Mesenchymal stem cell (in vitro differentiated cells and primary cell): ENCODE measurements around the gene ATRNL1.
"Not testable (repeated sequence)": the region's sequence is repeated elsewhere in the genome, so short reads cannot be mapped to it uniquely, and the experiment has no call there.

ENCODE experiments used
- DNase-seq: peaks from one replicate; pipeline ENCODE4 v3.0.0-alpha.2; 2013
- H2AFZ ChIP-seq: one replicate; pipeline ENCODE4 v1.6.1; 2013; ENCODE audit warnings: low read depth, mild to moderate bottlenecking, control low read depth, inconsistent platforms, low read length, moderate library complexity
- H2AK5ac ChIP-seq: 2 replicates; pipeline ENCODE4 v1.6.1; 2013; ENCODE audit warnings: low read length, moderate library complexity, mild to moderate bottlenecking, inconsistent platforms; ENCODE audit not compliant: severe bottlenecking
- H2BK120ac ChIP-seq: one replicate; pipeline ENCODE4 v1.6.1; 2013; ENCODE audit warnings: low read depth, mild to moderate bottlenecking, inconsistent platforms, low read length, moderate library complexity
- H2BK12ac ChIP-seq, 2 experiments: one replicate each; pipeline ENCODE4 v1.6.1; 2013; ENCODE audit warnings: inconsistent platforms in 2 of 2, low read length in 2 of 2, mild to moderate bottlenecking in 2 of 2, moderate library complexity in 2 of 2, control low read depth in 1 of 2
- H2BK15ac ChIP-seq: one replicate; pipeline ENCODE4 v1.6.1; 2013; ENCODE audit warnings: mild to moderate bottlenecking, low read depth, inconsistent platforms; ENCODE audit not compliant: poor library complexity, severe bottlenecking
- H2BK5ac ChIP-seq: 2 replicates; pipeline ENCODE4 v1.6.1; 2013; ENCODE audit warnings: low read depth, mild to moderate bottlenecking, low read length, control low read depth, inconsistent platforms; ENCODE audit not compliant: poor library complexity, severe bottlenecking
- H3K14ac ChIP-seq, 2 experiments: one replicate each; pipeline ENCODE4 v1.6.1; 2013; ENCODE audit warnings: inconsistent platforms in 2 of 2, low read length in 2 of 2, control low read depth in 1 of 2, mild to moderate bottlenecking in 1 of 2, moderate library complexity in 1 of 2
- H3K18ac ChIP-seq, 2 experiments: one replicate each; pipeline ENCODE4 v1.6.1; 2013; ENCODE audit warnings: inconsistent platforms in 2 of 2, low read length in 2 of 2, control low read depth in 1 of 2, low read depth in 1 of 2, mild to moderate bottlenecking in 1 of 2
- H3K23ac ChIP-seq, 2 experiments: one replicate each; pipeline ENCODE4 v1.6.1; 2013; ENCODE audit warnings: inconsistent platforms in 2 of 2, low read length in 2 of 2, mild to moderate bottlenecking in 2 of 2, moderate library complexity in 2 of 2, control low read depth in 1 of 2
- H3K27ac ChIP-seq: 2 replicates; pipeline ENCODE4 v1.5.1; 2013; ENCODE audit warnings: mild to moderate bottlenecking, moderate library complexity, low read length, control low read depth, inconsistent platforms; ENCODE audit not compliant: poor library complexity, severe bottlenecking
- H3K27me3 ChIP-seq, 2 experiments: 2 replicates each; pipeline versions ENCODE4 v1.6.1 to v1.7.0; 2013; ENCODE audit warnings: low read length in 2 of 2, mild to moderate bottlenecking in 2 of 2, moderate library complexity in 2 of 2, control low read depth in 1 of 2, inconsistent platforms in 1 of 2; ENCODE audit not compliant: control insufficient read depth in 1 of 2, insufficient read depth in 1 of 2
- H3K36me3 ChIP-seq, 2 experiments: 2 replicates each; pipeline versions ENCODE4 v1.6.1 to v1.7.0; 2013; ENCODE audit warnings: low read length in 2 of 2, control low read depth in 1 of 2, inconsistent platforms in 1 of 2, low read depth in 1 of 2, mild to moderate bottlenecking in 1 of 2; ENCODE audit not compliant: insufficient read depth in 2 of 2, control insufficient read depth in 1 of 2
- H3K4ac ChIP-seq, 2 experiments: one replicate each; pipeline ENCODE4 v1.6.1; 2013; ENCODE audit warnings: inconsistent platforms in 2 of 2, low read length in 2 of 2, mild to moderate bottlenecking in 2 of 2, moderate library complexity in 2 of 2, control low read depth in 1 of 2, low read depth in 1 of 2
- H3K4me1 ChIP-seq: 2 replicates; pipeline ENCODE4 v1.6.1; 2013; ENCODE audit warnings: low read depth, low read length, control low read depth; ENCODE audit not compliant: control insufficient read depth, insufficient read depth
- H3K4me2 ChIP-seq: 2 replicates; pipeline ENCODE4 v1.6.1; 2013; ENCODE audit warnings: low read length, mild to moderate bottlenecking, inconsistent platforms; ENCODE audit not compliant: poor library complexity, severe bottlenecking
- H3K4me3 ChIP-seq, 2 experiments: 2 replicates each; pipeline versions ENCODE4 v1.5.1 to v1.7.0; 2013; ENCODE audit warnings: low read length in 2 of 2, mild to moderate bottlenecking in 2 of 2, control low read depth in 1 of 2, low read depth in 1 of 2; ENCODE audit not compliant: insufficient read depth in 1 of 2
- H3K79me1 ChIP-seq: replicated peaks from 2 replicates; pipeline ENCODE4 v1.6.1; 2013; ENCODE audit warnings: mild to moderate bottlenecking, control low read depth, low read length, inconsistent platforms; ENCODE audit not compliant: poor library complexity, severe bottlenecking
- H3K9ac ChIP-seq: 2 replicates; pipeline ENCODE4 v1.7.0; 2013; ENCODE audit warnings: mild to moderate bottlenecking, low read length, moderate library complexity
- H3K9me3 ChIP-seq: 2 replicates; pipeline ENCODE4 v1.7.0; 2013; ENCODE audit warnings: mild to moderate bottlenecking, low read length; ENCODE audit not compliant: control insufficient read depth
- H4K8ac ChIP-seq: one replicate; pipeline ENCODE4 v1.6.1; 2013; ENCODE audit warnings: inconsistent platforms, mild to moderate bottlenecking, low read length, moderate library complexity
- H4K91ac ChIP-seq: one replicate; pipeline ENCODE4 v1.6.1; 2013; ENCODE audit warnings: mild to moderate bottlenecking, low read length, inconsistent platforms
- WGBS: methylation state at CpG from one replicate; pipeline ENCODE4 v1.1.7; 2013; ENCODE audit warnings: mixed read lengths; 5-methylcytosine and 5-hydroxymethylcytosine counted together

The ATRNL1 gene

DNA sequence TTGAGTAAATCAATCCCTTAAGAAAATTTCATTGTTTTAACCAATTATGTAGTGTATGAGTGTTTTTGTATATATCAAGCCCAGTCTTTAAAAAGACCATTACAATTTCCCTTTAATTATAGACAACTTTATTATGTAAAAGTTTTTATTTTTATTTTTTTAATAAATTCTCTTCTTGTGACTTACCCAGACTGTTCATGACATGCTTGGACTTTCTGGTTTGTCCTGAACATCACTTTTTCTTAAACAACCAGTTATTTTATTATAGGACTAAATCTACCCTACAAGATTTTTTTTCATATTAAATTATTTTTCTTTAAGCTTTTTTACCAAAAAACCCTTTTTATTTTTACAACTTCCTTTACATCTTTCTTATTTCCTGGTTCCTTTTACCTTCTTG lies 410.4 kb downstream of the ATRNL1 start:
- Histone ChIP-seq H3K4me3 (no peak overlapping the region), H3K9ac (no peak overlapping the region), H3K4ac (no peak overlapping the region), H3K27me3 (no peaks in the 10 kb centered on the region), H4K91ac (no peak overlapping the region), H3K23ac (no peak overlapping the region), H2BK15ac (no peak overlapping the region), H3K4me1 (no peaks in the 10 kb centered on the region), H3K27ac (no peak overlapping the region), H2BK12ac (no peak overlapping the region), H3K79me1 (no peaks in the 10 kb centered on the region), H3K36me3 (no peaks in the 10 kb centered on the region), H2BK5ac (no peak overlapping the region), H3K4me2 (no peak overlapping the region), H2AFZ (no peak overlapping the region), H3K9me3 (peaks cover 21% of the 10 kb centered on the region), H3K18ac (no peak overlapping the region), H2AK5ac (no peak overlapping the region), H2BK120ac (no peak overlapping the region), H3K14ac (no peak overlapping the region), H4K8ac (no peak overlapping the region)
- no peak for DNase-seq

DNA sequence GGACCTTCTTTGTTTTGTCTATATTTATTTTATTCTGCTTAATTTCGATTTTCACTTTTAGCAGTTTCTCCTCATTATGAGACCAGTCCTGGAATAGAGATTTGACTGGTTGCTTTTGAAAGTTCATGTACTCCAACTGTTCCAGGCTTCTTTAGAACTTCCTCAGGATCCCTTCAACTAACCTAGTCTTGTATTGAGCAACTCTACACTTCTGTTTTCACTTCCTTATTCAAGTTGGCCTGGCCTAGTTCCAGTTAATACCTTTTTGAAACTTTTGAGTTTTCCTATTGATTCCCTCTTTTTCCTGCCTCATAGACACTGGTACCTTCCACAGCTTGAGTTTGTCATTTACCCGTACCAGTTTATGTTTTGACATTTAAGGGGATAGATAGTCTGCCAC lies 421.7 kb downstream of the ATRNL1 start:
- WGBS, result 83% methylated on average over 1 of the region's 2 CpGs
- no peak overlapping the region for H3K4me3 ChIP-seq
- no peaks in the 10 kb centered on the region for H3K4me1 ChIP-seq
- H2BK15ac ChIP-seq, result no peak overlapping the region
- no peak overlapping the region for H3K4ac ChIP-seq
- no peak overlapping the region for H2AFZ ChIP-seq
- H4K8ac ChIP-seq, result no peak overlapping the region
- H3K18ac ChIP-seq, result no peak overlapping the region
- H2BK5ac ChIP-seq, result no peak overlapping the region
- H3K9me3 ChIP-seq, result peaks cover 6% of the 10 kb centered on the region
- no peak overlapping the region for H2AK5ac ChIP-seq
- no peak overlapping the region for H4K91ac ChIP-seq
- H3K23ac ChIP-seq, result no peak overlapping the region
- no peaks in the 10 kb centered on the region for H3K36me3 ChIP-seq
- H3K79me1 ChIP-seq, result no peaks in the 10 kb centered on the region
- no peak overlapping the region for H3K4me2 ChIP-seq
- H3K27me3 ChIP-seq, result no peaks in the 10 kb centered on the region
- H2BK12ac ChIP-seq, result no peak overlapping the region
- DNase-seq, result peak; percentile 5
- H3K14ac ChIP-seq, result no peak overlapping the region
- no peak overlapping the region for H3K27ac ChIP-seq
- H2BK120ac ChIP-seq, result no peak overlapping the region
- no peak overlapping the region for H3K9ac ChIP-seq

DNA sequence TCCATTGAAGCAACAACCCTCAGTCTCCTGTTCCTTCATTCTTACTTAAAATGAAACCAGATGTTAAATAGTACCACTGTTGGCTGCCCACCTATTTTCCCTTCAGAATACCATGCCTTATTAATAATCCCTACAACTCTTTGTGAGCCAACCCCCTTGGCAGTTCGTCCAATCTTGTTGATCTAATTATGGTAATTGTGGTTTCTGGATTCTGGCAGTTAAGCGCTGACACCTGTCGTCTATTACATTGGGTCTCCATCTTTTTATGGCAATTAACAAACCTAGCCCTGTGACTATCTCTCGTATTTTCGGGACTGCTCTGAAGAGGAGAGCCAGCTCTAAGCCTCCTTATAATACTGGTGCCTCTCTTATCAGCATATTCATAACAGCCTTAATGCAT lies 432.0 kb downstream of the ATRNL1 start:
- DNase-seq, result no peak
- H3K9me3 ChIP-seq, result peaks cover 26% of the 10 kb centered on the region
- no peaks in the 10 kb centered on the region for H3K27me3 ChIP-seq
- 88% methylated on average over 5 of the region's 5 CpGs for WGBS
- H2BK15ac ChIP-seq, result no peak overlapping the region
- H3K14ac ChIP-seq, result no peak overlapping the region
- H3K4ac ChIP-seq, result no peak overlapping the region
- no peaks in the 10 kb centered on the region for H3K79me1 ChIP-seq
- H3K36me3 ChIP-seq, result no peaks in the 10 kb centered on the region
- H2BK12ac ChIP-seq, result no peak overlapping the region
- H3K9ac ChIP-seq, result no peak overlapping the region
- H3K4me2 ChIP-seq, result no peak overlapping the region
- no peak overlapping the region for H2AK5ac ChIP-seq
- H2BK5ac ChIP-seq, result no peak overlapping the region
- no peak overlapping the region for H4K91ac ChIP-seq
- no peaks in the 10 kb centered on the region for H3K4me1 ChIP-seq
- H3K4me3 ChIP-seq, result no peak overlapping the region
- H3K23ac ChIP-seq, result no peak overlapping the region
- H2BK120ac ChIP-seq, result no peak overlapping the region
- no peak overlapping the region for H2AFZ ChIP-seq
- H3K27ac ChIP-seq, result no peak overlapping the region
- no peak overlapping the region for H4K8ac ChIP-seq
- no peak overlapping the region for H3K18ac ChIP-seq

DNA sequence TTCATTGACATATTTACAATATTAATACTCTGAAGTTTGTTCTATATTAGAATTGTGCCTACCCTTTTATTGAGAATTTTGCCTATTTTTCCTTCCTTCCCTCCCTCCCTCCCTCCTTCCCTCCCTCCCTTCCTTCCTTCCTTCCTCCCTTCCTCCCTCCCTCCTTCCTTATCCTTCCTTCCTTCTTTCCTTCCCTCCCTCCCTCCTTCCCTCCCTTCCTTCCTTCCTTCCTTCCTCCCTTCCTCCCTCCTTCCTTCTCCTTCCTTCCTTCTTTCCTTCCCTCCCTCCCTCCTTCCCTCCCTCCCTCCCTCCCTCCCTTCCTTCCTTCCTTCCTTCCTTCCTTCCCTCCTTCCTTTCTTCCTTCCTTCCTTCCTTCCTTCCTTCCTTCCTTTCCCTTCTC lies 434.5 kb downstream of the ATRNL1 start:
- H3K4me2 ChIP-seq, H3K23ac ChIP-seq, H3K79me1 ChIP-seq, H4K8ac ChIP-seq, H3K27ac ChIP-seq, H3K27me3 ChIP-seq, H3K14ac ChIP-seq, H2BK120ac ChIP-seq, H2BK5ac ChIP-seq, H2BK15ac ChIP-seq, H3K9ac ChIP-seq, DNase-seq, H3K36me3 ChIP-seq, H2AFZ ChIP-seq, H3K4ac ChIP-seq, H3K18ac ChIP-seq, H3K4me3 ChIP-seq, H3K4me1 ChIP-seq, H2BK12ac ChIP-seq, H2AK5ac ChIP-seq, H4K91ac ChIP-seq: not testable (repeated sequence)
- H3K9me3 ChIP-seq, result peaks cover 18% of the 10 kb centered on the region
